Esophagus squamous epithelium (tissue), 5 donors: ENCODE measurements around the gene GPR18. TPM values are rescaled to one million over a fixed set of nuclear protein-coding genes. Genes with fewer than 3 reads are reported as not detected.
A peak's percentile ranks its signal among the peaks of the same experiment; 100 is the strongest.

ENCODE experiments used
- DNase-seq: peaks from one replicate; lab custom pipeline; 2025; lab: John Stamatoyannopoulos, UW
- H3K27ac ChIP-seq, 4 donors: fragments of 200-600 bp; sonication (generic); one replicate each; pipeline ENCODE4 v1.5.1; 2016 to 2019; ENCODE audit warnings: mild to moderate bottlenecking in 1 of 4
- H3K27me3 ChIP-seq, 4 donors: fragments of 200-600 bp; sonication (generic); 1 replicate in 3 of 4; 2 replicates in 1 of 4; pipeline versions ENCODE4 v1.5.1 to v1.6.0; 2017 to 2021; ENCODE audit warnings: antibody characterized with exemption in 1 of 4
- H3K36me3 ChIP-seq, 3 donors: fragments of 200-600 bp; sonication (generic); one replicate each; pipeline ENCODE4 v1.5.1; 2016 to 2019
- H3K4me1 ChIP-seq, 3 donors: fragments of 200-600 bp; sonication (generic); one replicate each; pipeline ENCODE4 v1.5.1; 2017 to 2019
- H3K4me3 ChIP-seq, 4 donors: fragments of 200-600 bp; sonication (generic); 1 replicate in 3 of 4; 2 replicates in 1 of 4; pipeline ENCODE4 v1.5.1; 2016 to 2019; ENCODE audit warnings: mild to moderate bottlenecking in 2 of 4, moderate library complexity in 1 of 4
- H3K9me3 ChIP-seq, 3 donors: fragments of 200-600 bp; sonication (generic); one replicate each; pipeline ENCODE4 v1.5.1; 2016 to 2019
- CTCF ChIP-seq, 6 experiments: fragments of 450-650 bp in 4 of 6; fragments of 200-600 bp in 2 of 6; sonication (generic) in 2 of 6; IDR thresholded peaks; one replicate each; pipeline ENCODE4 v1.5.1; 2016 to 2019; ENCODE audit warnings: antibody characterized with exemption in 6 of 6, mild to moderate bottlenecking in 4 of 6, moderate library complexity in 4 of 6
- POLR2A ChIP-seq, 4 donors: fragments of 450-650 bp; IDR thresholded peaks; one replicate each; pipeline ENCODE4 v1.6.1; 2017; ENCODE audit warnings: antibody characterized with exemption in 4 of 4, mild to moderate bottlenecking in 4 of 4, moderate library complexity in 3 of 4
- WGBS, 2 donors: methylation state at CpG; one replicate each; pipeline ENCODE4 v1.1.5; 2018; 5-methylcytosine and 5-hydroxymethylcytosine counted together
- intact Hi-C: fragments of 100-400 bp; cut with DNase I; formaldehyde crosslinking; loops from one replicate; pipeline ENCODE4 v1.15.0; 2022
- total RNA-seq, 4 donors: library from RNA; depleted of rRNA; stranded (reverse); fragments of >200 nt; gene quantifications; one replicate each; pipeline ENCODE4 v1.1.0, GENCODE V29; 2016
- donor health status: DM: yes; HTN: yes; CAD: no.

Gene GPR18
- total RNA-seq, 4 donors from 2014 or later: 0.19 TPM; not detected in 3

GRCh38 chr13:99276706-99277105 lies 18.5 kb upstream of the GPR18 start:
- TF ChIP-seq CTCF (IDR thresholded peaks at IDR 0.05) (peak in 1 of 6 experiments; percentile 8), POLR2A (IDR thresholded peaks at IDR 0.05) (no peak)
- peaks cover 0 to 7% (median 4%) of the 10 kb centered on the region in 3 donors for H3K9me3 ChIP-seq
- intact Hi-C loops: no loop called here
- H3K4me1 ChIP-seq: peaks cover 0 to 32% (median 6%) of the 10 kb centered on the region in 3 donors
- H3K27ac ChIP-seq: no peak overlapping the region
- 69 to 100% methylated on average over 1 to 2 of the region's 2 CpGs for WGBS, 2 donors
- no peaks in the 10 kb centered on the region for H3K27me3 ChIP-seq
- peaks cover 0 to 14% (median 0%) of the 10 kb centered on the region in 3 donors for H3K36me3 ChIP-seq
- H3K4me3 ChIP-seq: no peak overlapping the region
- no peak for DNase-seq

- peaks cover 0 to 7% (median 4%) of the 10 kb centered on the region in 3 donors for H3K9me3 ChIP-seq
- H3K27ac ChIP-seq: no peak overlapping the region
- intact Hi-C loops: no loop called here
- no peaks in the 10 kb centered on the region for H3K27me3 ChIP-seq
- no peak for DNase-seq
- peaks cover 0 to 9% (median 0%) of the 10 kb centered on the region in 3 donors for H3K36me3 ChIP-seq
- WGBS, 2 donors: 20 to 21% methylated on average over 1 of the region's 1 CpG
- peaks cover 0 to 19% (median 2%) of the 10 kb centered on the region in 3 donors for H3K4me1 ChIP-seq
- H3K4me3 ChIP-seq: no peak overlapping the region
- TF ChIP-seq POLR2A (IDR thresholded peaks at IDR 0.05): no peak
- no peak for TF ChIP-seq CTCF (IDR thresholded peaks at IDR 0.05)
These were observed 16.9 kb upstream of the GPR18 start for GRCh38 chr13:99275093-99275469.

GRCh38 chr13:99273128-99273527 lies 14.9 kb upstream of the GPR18 start:
- Histone ChIP-seq H3K27me3 (no peaks in the 10 kb centered on the region), H3K4me3 (no peak overlapping the region), H3K4me1 (peaks cover 0 to 7% (median 0%) of the 10 kb centered on the region in 3 donors), H3K27ac (peak overlapping the region in 1 of 4 donors; percentile 9), H3K36me3 (peaks cover 0 to 11% (median 0%) of the 10 kb centered on the region in 3 donors), H3K9me3 (peaks cover 0 to 7% (median 4%) of the 10 kb centered on the region in 3 donors)
- no peak for DNase-seq
- WGBS, 2 donors: 92 to 94% methylated on average over 2 of the region's 2 CpGs
- TF ChIP-seq CTCF (IDR thresholded peaks at IDR 0.05) (no peak), POLR2A (IDR thresholded peaks at IDR 0.05) (no peak)
- intact Hi-C loops: loop anchor here (5.0 kb wide), 1 partner anchor 164 kb away; no protein-coding TSS in a partner anchor

GRCh38 chr13:99272481-99272880 lies 14.3 kb upstream of the GPR18 start:
- H3K4me1 ChIP-seq: peaks cover 0 to 7% (median 0%) of the 10 kb centered on the region in 3 donors
- 100% methylated on average over 2 of the region's 2 CpGs for WGBS, 2 donors
- peak overlapping the region in 1 of 4 donors; percentile 4 for H3K27ac ChIP-seq
- TF ChIP-seq POLR2A (IDR thresholded peaks at IDR 0.05): no peak
- TF ChIP-seq CTCF (IDR thresholded peaks at IDR 0.05): no peak
- no peak for DNase-seq
- peaks cover 0 to 17% (median 4%) of the 10 kb centered on the region in 3 donors for H3K36me3 ChIP-seq
- peaks cover 0 to 7% (median 4%) of the 10 kb centered on the region in 3 donors for H3K9me3 ChIP-seq
- no peak overlapping the region for H3K4me3 ChIP-seq
- no peaks in the 10 kb centered on the region for H3K27me3 ChIP-seq
- intact Hi-C loops: loop anchor here (5.0 kb wide), 1 partner anchor 165 kb away; no protein-coding TSS in a partner anchor

GRCh38 chr13:99271249-99271648 lies 13.1 kb upstream of the GPR18 start:
- intact Hi-C loops: loop anchor here (5.0 kb wide), 1 partner anchor 166 kb away; no protein-coding TSS in a partner anchor
- peak overlapping the region in 3 of 4 donors; percentile 21 to 68 (median 26) for H3K27ac ChIP-seq
- H3K36me3 ChIP-seq: peaks cover 0 to 17% (median 4%) of the 10 kb centered on the region in 3 donors
- TF ChIP-seq POLR2A (IDR thresholded peaks at IDR 0.05) (no peak), CTCF (IDR thresholded peaks at IDR 0.05) (no peak)
- peaks cover 0 to 7% (median 0%) of the 10 kb centered on the region in 3 donors for H3K4me1 ChIP-seq
- WGBS, 2 donors: 78 to 89% methylated on average over 3 of the region's 3 CpGs
- DNase-seq: no peak
- H3K4me3 ChIP-seq: no peak overlapping the region
- peaks cover 0 to 7% (median 4%) of the 10 kb centered on the region in 3 donors for H3K9me3 ChIP-seq
- no peaks in the 10 kb centered on the region for H3K27me3 ChIP-seq
